H9 (cell line): ENCODE data around the gene MUC5AC. TPM values are rescaled to one million over a fixed set of nuclear protein-coding genes. Genes with fewer than 3 reads are reported as not detected.

Experiments
- DNase-seq: peaks from one replicate; pipeline ENCODE4 v3.0.0-alpha.2; 2017
- H2AFZ ChIP-seq: one replicate; pipeline ENCODE4 v1.6.1; 2013; ENCODE audit warnings: mild to moderate bottlenecking, low read length, control low read depth, moderate library complexity
- H2AK5ac ChIP-seq: 2 replicates; pipeline ENCODE4 v1.6.1; 2013; ENCODE audit warnings: low read length, control low read depth, mixed read lengths; ENCODE audit not compliant: insufficient read length
- H2BK120ac ChIP-seq: one replicate; pipeline ENCODE4 v1.6.1; 2013; ENCODE audit warnings: low read depth, mild to moderate bottlenecking, low read length, control low read depth, inconsistent platforms; ENCODE audit not compliant: poor library complexity, severe bottlenecking
- H2BK12ac ChIP-seq: 2 replicates; pipeline ENCODE4 v1.6.1; 2013; ENCODE audit warnings: low read length, control low read depth, mixed read lengths, low read depth; ENCODE audit not compliant: insufficient read length
- H2BK15ac ChIP-seq: 2 replicates; pipeline ENCODE4 v1.6.1; 2013; ENCODE audit warnings: low read depth, low read length, control low read depth
- H2BK20ac ChIP-seq: one replicate; pipeline ENCODE4 v1.6.1; 2013; ENCODE audit warnings: low read depth, mild to moderate bottlenecking, low read length, control low read depth, inconsistent platforms; ENCODE audit not compliant: poor library complexity, severe bottlenecking
- H2BK5ac ChIP-seq: 2 replicates; pipeline ENCODE4 v1.6.1; 2013; ENCODE audit warnings: low read length, control low read depth, mixed read lengths; ENCODE audit not compliant: insufficient read length
- H3K14ac ChIP-seq: 2 replicates; pipeline ENCODE4 v1.6.1; 2013; ENCODE audit warnings: low read length, control low read depth; ENCODE audit not compliant: insufficient read depth
- H3K18ac ChIP-seq: 2 replicates; pipeline ENCODE4 v1.6.1; 2013; ENCODE audit warnings: low read depth, mild to moderate bottlenecking, mixed read lengths, low read length, control low read depth; ENCODE audit not compliant: insufficient read length
- H3K23ac ChIP-seq: 2 replicates; pipeline ENCODE4 v1.6.1; 2013; ENCODE audit warnings: low read length, control low read depth, mixed read lengths, low read depth; ENCODE audit not compliant: insufficient read length
- H3K23me2 ChIP-seq: 2 replicates; pipeline ENCODE4 v1.6.1; 2013; ENCODE audit warnings: low read depth, mild to moderate bottlenecking, mixed read lengths, low read length, control low read depth; ENCODE audit not compliant: insufficient read length, poor library complexity, severe bottlenecking
- H3K27ac ChIP-seq: 2 replicates; pipeline ENCODE4 v1.5.1; 2013; ENCODE audit warnings: low read length, control low read depth, mixed read lengths, low read depth; ENCODE audit not compliant: insufficient read length
- H3K27me3 ChIP-seq: 2 replicates; pipeline ENCODE4 v1.6.1; 2013; ENCODE audit warnings: low read length, control low read depth, inconsistent platforms; ENCODE audit not compliant: insufficient read depth
- H3K4ac ChIP-seq: 2 replicates; pipeline ENCODE4 v1.6.1; 2013; ENCODE audit warnings: low read depth, mild to moderate bottlenecking, control low read depth, inconsistent platforms, low read length, moderate library complexity
- H3K4me1 ChIP-seq: 2 replicates; pipeline ENCODE4 v1.6.1; 2013; ENCODE audit warnings: low read length, control low read depth, inconsistent platforms; ENCODE audit not compliant: insufficient read depth
- H3K4me2 ChIP-seq: 2 replicates; pipeline ENCODE4 v1.6.1; 2013; ENCODE audit warnings: low read length, control low read depth, mixed read lengths; ENCODE audit not compliant: insufficient read length, insufficient read depth
- H3K56ac ChIP-seq: 2 replicates; pipeline ENCODE4 v1.6.1; 2013; ENCODE audit warnings: low read depth, mild to moderate bottlenecking, mixed read lengths, low read length, control low read depth; ENCODE audit not compliant: insufficient read length
- H3K79me1 ChIP-seq: 2 replicates; pipeline ENCODE4 v1.6.1; 2013; ENCODE audit warnings: low read depth, mild to moderate bottlenecking, moderate library complexity, low read length, control low read depth, inconsistent platforms; ENCODE audit not compliant: insufficient read depth, poor library complexity, severe bottlenecking
- H3K79me2 ChIP-seq: 2 replicates; pipeline ENCODE4 v1.6.1; 2013; ENCODE audit warnings: low read length, control low read depth, inconsistent platforms; ENCODE audit not compliant: insufficient read depth
- H3K9ac ChIP-seq: 2 replicates; pipeline ENCODE4 v1.6.1; 2013; ENCODE audit warnings: low read length, control low read depth, mixed read lengths; ENCODE audit not compliant: insufficient read length; ENCODE audit errors: extremely low read depth
- H3K9me3 ChIP-seq: one replicate; pipeline ENCODE4 v1.6.1; 2013; ENCODE audit warnings: low read depth, low read length, inconsistent platforms; ENCODE audit not compliant: control insufficient read depth
- H3T11ph ChIP-seq: one replicate; pipeline ENCODE4 v1.6.1; 2013; ENCODE audit warnings: mild to moderate bottlenecking, low read length, control low read depth, inconsistent platforms
- H4K20me1 ChIP-seq: one replicate; pipeline ENCODE4 v1.6.1; 2013; ENCODE audit not compliant: control insufficient read depth, insufficient read length, insufficient read depth
- H4K5ac ChIP-seq: 2 replicates; pipeline ENCODE4 v1.6.1; 2013; ENCODE audit warnings: low read depth, mild to moderate bottlenecking, mixed read lengths, low read length, control low read depth; ENCODE audit not compliant: insufficient read length
- H4K8ac ChIP-seq: replicated peaks from 2 replicates; pipeline ENCODE4 v1.6.1; 2013; ENCODE audit warnings: low read length, control low read depth, mixed read lengths, low read depth; ENCODE audit not compliant: insufficient read length
- H4K91ac ChIP-seq: 2 replicates; pipeline ENCODE4 v1.6.1; 2013; ENCODE audit warnings: low read depth, mild to moderate bottlenecking, moderate library complexity, mixed read lengths, low read length, control low read depth; ENCODE audit not compliant: insufficient read length
- H3K27ac Mint-ChIP-seq, 3 experiments: 2 replicates in 2 of 3; 3 replicates in 1 of 3; pipeline ENCODE4 v1.8.0; 2020 to 2021; ENCODE audit warnings: mixed read lengths in 3 of 3, mild to moderate bottlenecking in 1 of 3, moderate library complexity in 1 of 3
- H3K27me3 Mint-ChIP-seq: 2 replicates; pipeline ENCODE4 v1.8.0; 2021; ENCODE audit warnings: low read depth, mild to moderate bottlenecking, moderate library complexity, mixed read lengths
- H3K36me3 Mint-ChIP-seq, 3 experiments: 2 replicates in 2 of 3; 3 replicates in 1 of 3; pipeline ENCODE4 v1.8.0; 2020 to 2021; ENCODE audit warnings: low read depth in 3 of 3, mixed read lengths in 3 of 3; ENCODE audit not compliant: insufficient read depth in 1 of 3
- H3K4me1 Mint-ChIP-seq, 2 experiments: 2 replicates each; pipeline ENCODE4 v1.8.0; 2020; ENCODE audit warnings: mixed read lengths in 2 of 2
- H3K4me3 Mint-ChIP-seq, 2 experiments: 2 replicates in 1 of 2; 3 replicates in 1 of 2; pipeline ENCODE4 v1.8.0; 2020 to 2021; ENCODE audit warnings: mild to moderate bottlenecking in 2 of 2, mixed read lengths in 2 of 2, moderate library complexity in 1 of 2
- H3K9me3 Mint-ChIP-seq, 2 experiments: 2 replicates in 1 of 2; 3 replicates in 1 of 2; pipeline ENCODE4 v1.8.0; 2020; ENCODE audit warnings: mild to moderate bottlenecking in 2 of 2, mixed read lengths in 2 of 2, moderate library complexity in 1 of 2
- CTCF ChIP-seq: fragments of 200-600 bp; sonication (generic); conservative IDR thresholded peaks from 3 replicates; pipeline ENCODE4 v1.8.0; 2021; ENCODE audit warnings: antibody characterized with exemption, mild to moderate bottlenecking
- WGBS: extraction: QIAGEN DNeasy Blood & Tissue Kit; methylation state at CpG from one replicate; pipeline ENCODE4 v1.1.7; 2013; ENCODE audit warnings: missing lambda C conversion rate, low lambda C conversion rate, mixed read lengths; ENCODE audit not compliant: insufficient read length; ENCODE audit errors: extremely low coverage; 5-methylcytosine and 5-hydroxymethylcytosine counted together
- total RNA-seq: library from RNA; stranded (reverse); gene quantifications from 2 replicates; pipeline ENCODE4 v1.2.1, GENCODE V29; 2021

Gene MUC5AC
- total RNA-seq, 1 experiment from 2014 or later = not detected

GRCh38 chr11:1230121-1230455 lies 72.3 kb downstream of the MUC5AC start:
- H3K9me3 ChIP-seq = no peaks in the 10 kb centered on the region
- no peak overlapping the region for H3K56ac ChIP-seq
- H4K5ac ChIP-seq = no peak overlapping the region
- no peak overlapping the region for H3K4me3 Mint-ChIP-seq
- peaks cover 3% of the 10 kb centered on the region for H4K20me1 ChIP-seq
- no peaks in the 10 kb centered on the region for H3K79me1 ChIP-seq
- no CpG with 5 or more reads among the region's 5 CpGs for WGBS
- no peak overlapping the region for H3K18ac ChIP-seq
- H3K14ac ChIP-seq = no peak overlapping the region; the same call in 1 of the 2 replicates
- no peak overlapping the region for H2BK12ac ChIP-seq
- H3K36me3 Mint-ChIP-seq = no peaks in the 10 kb centered on the region
- peaks cover 0 to 2% of the 10 kb centered on the region in 2 experiments; a peak in 2 of 4 replicates for H3K4me1 Mint-ChIP-seq
- no peak overlapping the region for H3K9ac ChIP-seq
- no peak for TF ChIP-seq CTCF
- no peak overlapping the region for H2BK120ac ChIP-seq
- H4K8ac ChIP-seq = no peak overlapping the region
- H4K91ac ChIP-seq = no peak overlapping the region
- no peak overlapping the region for H2BK15ac ChIP-seq
- H3K27ac Mint-ChIP-seq = no peak overlapping the region
- H2BK20ac ChIP-seq = no peak overlapping the region
- H3K27me3 Mint-ChIP-seq = no peaks in the 10 kb centered on the region
- H3K23me2 ChIP-seq = no peaks in the 10 kb centered on the region
- H3K4ac ChIP-seq = no peak overlapping the region
- no peaks in the 10 kb centered on the region for H3K4me1 ChIP-seq
- H3K9me3 Mint-ChIP-seq = no peaks in the 10 kb centered on the region
- no peak overlapping the region for H3T11ph ChIP-seq
- no peak overlapping the region for H2BK5ac ChIP-seq
- no peak overlapping the region for H3K4me2 ChIP-seq
- no peak overlapping the region for H2AK5ac ChIP-seq
- peak; percentile 14 for DNase-seq
- no peaks in the 10 kb centered on the region for H3K27me3 ChIP-seq
- no peaks in the 10 kb centered on the region for H3K79me2 ChIP-seq
- no peak overlapping the region for H3K23ac ChIP-seq
- no peak overlapping the region for H2AFZ ChIP-seq
- H3K27ac ChIP-seq = no peak overlapping the region
